ENCODE data around the gene BEAN1. TPM values are rescaled to one million over a fixed set of nuclear protein-coding genes. Genes with fewer than 3 reads are reported as not detected.

The BEAN1 gene
- total RNA-seq, 1 experiment from 2014 or later = 0.61 TPM

GRCh38 chr16:66486773-66487579 is 59.9 kb downstream of the BEAN1 start:
- Histone ChIP-seq H3K4me3 (replicated peaks in 1 of 2; ENCODE audit: low read depth in 1 of 2, low read length in 2 of 2) (no peak overlapping the region), H3K36me3 (ENCODE audit: control insufficient read depth in 1 of 2, insufficient read depth in 2 of 2, low read length in 2 of 2) (no peaks in the 10 kb centered on the region), H3K27me3 (ENCODE audit: insufficient read depth, low read length) (no peaks in the 10 kb centered on the region), H3K9me2 (ENCODE audit: insufficient read depth) (no peaks in the 10 kb centered on the region), H2AFZ (ENCODE audit: low read depth, low read length, poor library complexity, severe bottlenecking) (no peak overlapping the region), H4K20me1 (ENCODE audit: insufficient read depth) (no peaks in the 10 kb centered on the region), H3K9me3 (ENCODE audit: control insufficient read depth in 1 of 2, insufficient read depth in 1 of 2, low read depth in 1 of 2, low read length in 2 of 2) (no peaks in the 10 kb centered on the region), H3K27ac (ENCODE audit: low read depth, low read length) (no peak overlapping the region), H3K9ac (ENCODE audit: low read length) (no peak overlapping the region), H3K4me1 (ENCODE audit: control insufficient read depth in 1 of 2, insufficient read depth in 2 of 2, low read length in 2 of 2) (peaks cover 0 to 9% of the 10 kb centered on the region in 2 experiments; a peak in 2 of 4 replicates), H3K4me2 (ENCODE audit: low read length) (no peak overlapping the region), H3K79me2 (ENCODE audit: insufficient read depth, low read length) (no peaks in the 10 kb centered on the region)
- CTCF ChIA-PET = interaction anchor here (1.7 kb wide), 1 partner anchor 11 kb away, joined by 4 read pairs; no protein-coding TSS in a partner anchor
- BruUV-seq (replicated peaks) = no TSS peak
- intact Hi-C loops (cut with micrococcal nuclease) = no loop called here
- DNase-seq (ENCODE audit: low read depth, low spot score) = no peak
- no peak for TF ChIP-seq CTCF (IDR thresholded peaks at IDR 0.05 in 2 of 3, conservative IDR thresholded peaks at IDR 0.05 in 1 of 3; ENCODE audit: borderline replicate concordance in 1 of 3, insufficient read depth in 1 of 3, low read depth in 2 of 3, low read length in 2 of 3)
- TF ChIP-seq SP1 (IDR thresholded peaks at IDR 0.05; ENCODE audit: low read depth) = no peak
- ATAC-seq = no peak
- POLR2A ChIA-PET = no interaction called here
- RAD21 ChIA-PET (ENCODE audit: low non-redundant PET in 1 of 2, low total read pairs in 2 of 2, uncharacterized antibody in 2 of 2, unreplicated experiment in 2 of 2) = interaction anchor here in 1 of 2 experiments (1.4 kb wide), 1 partner anchor 80 kb away, joined by 4 read pairs; no protein-coding TSS in a partner anchor

- H3K4me2 ChIP-seq (ENCODE audit: low read length) = no peak overlapping the region
- H3K27ac ChIP-seq (ENCODE audit: low read depth, low read length) = no peak overlapping the region
- no peak overlapping the region for H2AFZ ChIP-seq (ENCODE audit: low read depth, low read length, poor library complexity, severe bottlenecking)
- no peaks in the 10 kb centered on the region for H3K27me3 ChIP-seq (ENCODE audit: insufficient read depth, low read length)
- H3K9me3 ChIP-seq (ENCODE audit: control insufficient read depth in 1 of 2, insufficient read depth in 1 of 2, low read depth in 1 of 2, low read length in 2 of 2) = no peaks in the 10 kb centered on the region
- ChIA-PET CTCF (no interaction called here), POLR2A (no interaction called here), RAD21 (ENCODE audit: low non-redundant PET in 1 of 2, low total read pairs in 2 of 2, uncharacterized antibody in 2 of 2, unreplicated experiment in 2 of 2) (interaction anchor here in 1 of 2 experiments (1.4 kb wide), 1 partner anchor 81 kb away, joined by 4 read pairs; no protein-coding TSS in a partner anchor)
- intact Hi-C loops (cut with micrococcal nuclease) = no loop called here
- H3K9me2 ChIP-seq (ENCODE audit: insufficient read depth) = no peaks in the 10 kb centered on the region
- no peaks in the 10 kb centered on the region for H4K20me1 ChIP-seq (ENCODE audit: insufficient read depth)
- TF ChIP-seq TCF7L2 (IDR thresholded peaks at IDR 0.05; ENCODE audit: borderline replicate concordance, extremely low read depth, insufficient read depth, insufficient read length) (no peak), CBX3 (IDR thresholded peaks at IDR 0.05; ENCODE audit: low read depth) (no peak), POLR2AphosphoS5 (IDR thresholded peaks at IDR 0.05; ENCODE audit: low read depth, low read length) (no peak), EZH2phosphoT487 (IDR thresholded peaks at IDR 0.05; ENCODE audit: borderline replicate concordance) (no peak), POLR2A (IDR thresholded peaks at IDR 0.05; ENCODE audit: borderline replicate concordance, extremely low read depth, insufficient read depth, insufficient read length) (no peak), ZNF274 (IDR thresholded peaks at IDR 0.05; ENCODE audit: low read depth, low read length) (no peak), ZFX (IDR thresholded peaks at IDR 0.05) (no peak), JUND (IDR thresholded peaks at IDR 0.05) (no peak), RAD21 (IDR thresholded peaks at IDR 0.05; ENCODE audit: low read depth) (no peak), CTCF (IDR thresholded peaks at IDR 0.05 in 2 of 3, conservative IDR thresholded peaks at IDR 0.05 in 1 of 3; ENCODE audit: borderline replicate concordance in 1 of 3, insufficient read depth in 1 of 3, low read depth in 2 of 3, low read length in 2 of 3) (no peak), MAX (IDR thresholded peaks at IDR 0.05) (no peak), EGR1 (IDR thresholded peaks at IDR 0.05; ENCODE audit: low read depth) (no peak), ATF3 (IDR thresholded peaks at IDR 0.05) (no peak)
- H3K9ac ChIP-seq (ENCODE audit: low read length) = no peak overlapping the region
- H3K4me3 ChIP-seq (replicated peaks in 1 of 2; ENCODE audit: low read depth in 1 of 2, low read length in 2 of 2) = no peak overlapping the region
- no peaks in the 10 kb centered on the region for H3K79me2 ChIP-seq (ENCODE audit: insufficient read depth, low read length)
- H3K4me1 ChIP-seq (ENCODE audit: control insufficient read depth in 1 of 2, insufficient read depth in 2 of 2, low read length in 2 of 2) = peaks cover 0 to 9% of the 10 kb centered on the region in 2 experiments; a peak in 2 of 4 replicates
- DNase-seq (ENCODE audit: low read depth, low spot score) (no peak), ATAC-seq (no peak)
- BruUV-seq (replicated peaks) = no TSS peak
- no peaks in the 10 kb centered on the region for H3K36me3 ChIP-seq (ENCODE audit: control insufficient read depth in 1 of 2, insufficient read depth in 2 of 2, low read length in 2 of 2)
Measured at GRCh38 chr16:66487580-66488275, 60.6 kb downstream of the BEAN1 start.

Data from HCT116 (cell line).